ENCODE results near the gene FGGY.
"Not testable (repeated sequence)": the region's sequence is repeated elsewhere in the genome, so short reads cannot be mapped to it uniquely, and the experiment has no call there.

Gene FGGY

DNA sequence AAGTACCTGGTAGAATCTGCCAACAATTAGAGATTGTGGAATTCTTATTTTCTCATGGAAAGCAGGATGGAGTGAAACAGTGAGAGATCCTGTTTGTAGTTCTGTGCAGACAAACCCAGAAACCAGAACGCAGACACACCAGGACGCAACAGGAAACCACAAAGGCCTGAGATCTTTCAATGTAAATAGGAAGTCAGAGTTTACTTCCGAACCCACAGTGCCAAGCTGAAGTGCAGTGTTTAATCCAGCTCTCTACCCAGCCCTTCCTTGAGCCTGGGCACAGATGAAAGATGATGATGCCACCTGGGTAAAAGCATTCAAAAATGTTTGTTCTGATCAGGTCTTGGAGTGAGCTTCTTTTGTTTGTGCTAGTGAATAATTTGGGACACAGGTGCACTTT, 273.6 kb downstream of the FGGY start:
- Histone ChIP-seq H3K9me3 (ENCODE audit: control insufficient read depth in 1 of 2, low read length in 2 of 2) (peaks cover 4 to 6% of the 10 kb centered on the region in 2 donors), H3K27me3 (ENCODE audit: control insufficient read depth in 1 of 2, insufficient read depth in 2 of 2, low read length in 2 of 2) (no peaks in the 10 kb centered on the region), H3K36me3 (ENCODE audit: control insufficient read depth in 1 of 2, insufficient read depth in 2 of 2, low read length in 2 of 2) (peaks cover 0 to 2% of the 10 kb centered on the region in 2 donors), H3K27ac (ENCODE audit: low read depth, low read length) (no peak overlapping the region), H3K4me1 (ENCODE audit: control insufficient read depth in 1 of 2, insufficient read depth in 2 of 2, low read length in 2 of 2) (peaks cover 5 to 16% of the 10 kb centered on the region in 2 donors), H3K4me3 (ENCODE audit: low read depth in 1 of 2, low read length in 2 of 2) (no peak overlapping the region), H3K9ac (ENCODE audit: low read depth in 1 of 2, low read length in 2 of 2) (no peak overlapping the region)

DNA sequence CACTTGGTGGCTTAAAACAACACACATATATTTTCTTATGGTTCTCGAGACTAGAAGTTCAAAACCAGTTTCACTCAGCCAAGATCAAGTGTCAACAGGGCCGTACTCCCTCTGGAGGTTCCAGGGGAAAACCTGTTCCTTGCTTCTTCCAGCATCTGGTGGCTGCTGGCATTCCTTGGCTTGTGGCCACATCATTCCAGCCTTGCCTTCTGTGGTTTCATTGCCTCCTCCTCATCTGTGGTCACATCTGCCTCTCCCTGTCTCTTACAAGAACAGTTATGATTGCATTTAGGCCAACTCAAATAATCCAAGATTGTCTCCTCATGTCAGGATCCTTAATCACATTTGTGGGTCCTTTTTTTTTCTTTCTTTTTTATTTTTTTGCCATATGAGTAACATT, 277.2 kb downstream of the FGGY start:
- Histone ChIP-seq H3K9ac (ENCODE audit: low read depth in 1 of 2, low read length in 2 of 2) (no peak overlapping the region), H3K4me3 (ENCODE audit: low read depth in 1 of 2, low read length in 2 of 2) (no peak overlapping the region), H3K27me3 (ENCODE audit: control insufficient read depth in 1 of 2, insufficient read depth in 2 of 2, low read length in 2 of 2) (no peaks in the 10 kb centered on the region), H3K27ac (ENCODE audit: low read depth, low read length) (no peak overlapping the region), H3K36me3 (ENCODE audit: control insufficient read depth in 1 of 2, insufficient read depth in 2 of 2, low read length in 2 of 2) (peaks cover 0 to 2% of the 10 kb centered on the region in 2 donors), H3K9me3 (ENCODE audit: control insufficient read depth in 1 of 2, low read length in 2 of 2) (peaks cover 4 to 6% of the 10 kb centered on the region in 2 donors), H3K4me1 (ENCODE audit: control insufficient read depth in 1 of 2, insufficient read depth in 2 of 2, low read length in 2 of 2) (peaks cover 5 to 16% of the 10 kb centered on the region in 2 donors)

DNA sequence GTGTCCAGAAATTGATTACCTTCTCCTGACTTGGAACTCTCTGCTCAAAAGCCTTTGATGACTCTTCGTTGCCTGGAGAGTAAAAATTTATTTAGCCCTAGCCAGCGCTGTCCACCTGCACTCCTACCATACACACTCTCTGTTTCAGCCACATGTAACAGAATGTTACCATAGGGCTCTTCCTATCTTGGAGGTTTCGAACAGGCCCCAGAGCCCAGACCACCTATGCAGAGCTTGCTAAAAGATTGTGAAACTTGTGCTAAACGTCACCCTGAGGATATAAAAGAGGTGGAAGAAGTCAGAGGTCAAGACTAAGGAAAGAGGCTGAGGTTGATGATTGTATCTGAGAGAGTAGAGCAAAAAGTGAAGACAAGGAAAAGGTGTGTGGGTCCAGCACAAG, 280.9 kb downstream of the FGGY start:
- peaks cover 0 to 2% of the 10 kb centered on the region in 2 donors for H3K36me3 ChIP-seq (ENCODE audit: control insufficient read depth in 1 of 2, insufficient read depth in 2 of 2, low read length in 2 of 2)
- no peak overlapping the region for H3K27ac ChIP-seq (ENCODE audit: low read depth, low read length)
- no peak overlapping the region for H3K4me3 ChIP-seq (ENCODE audit: low read depth in 1 of 2, low read length in 2 of 2)
- no peak overlapping the region for H3K9ac ChIP-seq (ENCODE audit: low read depth in 1 of 2, low read length in 2 of 2)
- H3K9me3 ChIP-seq (ENCODE audit: control insufficient read depth in 1 of 2, low read length in 2 of 2): peaks cover 4 to 6% of the 10 kb centered on the region in 2 donors
- no peaks in the 10 kb centered on the region for H3K27me3 ChIP-seq (ENCODE audit: control insufficient read depth in 1 of 2, insufficient read depth in 2 of 2, low read length in 2 of 2)
- no peaks in the 10 kb centered on the region for H3K4me1 ChIP-seq (ENCODE audit: control insufficient read depth in 1 of 2, insufficient read depth in 2 of 2, low read length in 2 of 2)

DNA sequence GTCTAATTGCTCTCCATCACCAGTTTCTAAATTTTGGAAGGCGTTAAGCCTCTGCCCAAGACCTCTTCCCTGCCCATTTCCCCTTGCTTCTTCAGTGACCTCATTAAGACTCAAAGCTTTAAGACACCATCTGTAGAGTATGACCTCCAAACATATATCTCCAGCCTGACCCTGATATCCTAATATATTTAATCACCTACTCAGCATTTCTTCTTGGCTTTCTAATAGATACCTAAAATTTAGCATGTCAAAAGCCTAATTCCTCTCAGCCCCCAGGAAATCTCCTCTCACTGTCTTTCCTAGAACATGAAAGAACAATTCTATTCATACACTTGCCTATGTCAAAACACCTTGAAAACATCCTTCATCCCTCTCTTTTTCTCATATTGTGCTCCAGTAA, 282.3 kb downstream of the FGGY start:
- no peaks in the 10 kb centered on the region for H3K36me3 ChIP-seq (ENCODE audit: control insufficient read depth in 1 of 2, insufficient read depth in 2 of 2, low read length in 2 of 2)
- H3K9ac ChIP-seq (ENCODE audit: low read depth in 1 of 2, low read length in 2 of 2): no peak overlapping the region
- H3K27me3 ChIP-seq (ENCODE audit: control insufficient read depth in 1 of 2, insufficient read depth in 2 of 2, low read length in 2 of 2): no peaks in the 10 kb centered on the region
- H3K9me3 ChIP-seq (ENCODE audit: control insufficient read depth in 1 of 2, low read length in 2 of 2): peaks cover under 1% of the 10 kb centered on the region in 2 donors
- H3K4me3 ChIP-seq (ENCODE audit: low read depth in 1 of 2, low read length in 2 of 2): no peak overlapping the region
- H3K27ac ChIP-seq (ENCODE audit: low read depth, low read length): no peak overlapping the region
- no peaks in the 10 kb centered on the region for H3K4me1 ChIP-seq (ENCODE audit: control insufficient read depth in 1 of 2, insufficient read depth in 2 of 2, low read length in 2 of 2)

GRCh38 chr1:59580257-59580656, 283.4 kb downstream of the FGGY start:
- Histone ChIP-seq H3K9me3 (ENCODE audit: control insufficient read depth in 1 of 2, low read length in 2 of 2) (no peaks in the 10 kb centered on the region), H3K9ac (ENCODE audit: low read depth in 1 of 2, low read length in 2 of 2) (no peak overlapping the region), H3K27ac (ENCODE audit: low read depth, low read length) (no peak overlapping the region), H3K27me3 (ENCODE audit: control insufficient read depth in 1 of 2, insufficient read depth in 2 of 2, low read length in 2 of 2) (no peaks in the 10 kb centered on the region), H3K36me3 (ENCODE audit: control insufficient read depth in 1 of 2, insufficient read depth in 2 of 2, low read length in 2 of 2) (no peaks in the 10 kb centered on the region), H3K4me3 (ENCODE audit: low read depth in 1 of 2, low read length in 2 of 2) (no peak overlapping the region), H3K4me1 (ENCODE audit: control insufficient read depth in 1 of 2, insufficient read depth in 2 of 2, low read length in 2 of 2) (no peaks in the 10 kb centered on the region)

DNA sequence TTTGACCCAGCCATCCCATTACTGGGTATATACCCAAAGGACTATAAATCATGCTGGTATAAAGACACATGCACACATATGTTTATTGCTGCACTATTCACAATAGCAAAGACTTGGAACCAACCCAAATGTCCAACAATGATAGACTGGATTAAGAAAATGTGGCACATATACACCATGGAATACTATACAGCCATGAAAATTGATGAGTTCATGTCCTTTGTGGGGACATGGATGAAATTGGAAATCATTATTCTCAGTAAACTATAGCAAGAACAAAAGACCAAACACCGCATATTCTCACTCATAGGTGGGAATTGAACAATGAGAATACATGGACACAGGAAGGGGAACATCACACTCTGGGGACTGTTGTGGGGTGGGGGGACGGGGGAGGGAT, 295.5 kb downstream of the FGGY start:
- H3K9ac ChIP-seq (ENCODE audit: low read depth in 1 of 2, low read length in 2 of 2); H3K9me3 ChIP-seq (ENCODE audit: control insufficient read depth in 1 of 2, low read length in 2 of 2); H3K27ac ChIP-seq (ENCODE audit: low read depth, low read length); H3K27me3 ChIP-seq (ENCODE audit: control insufficient read depth in 1 of 2, insufficient read depth in 2 of 2, low read length in 2 of 2); H3K36me3 ChIP-seq (ENCODE audit: control insufficient read depth in 1 of 2, insufficient read depth in 2 of 2, low read length in 2 of 2); H3K4me3 ChIP-seq (ENCODE audit: low read depth in 1 of 2, low read length in 2 of 2): not testable (repeated sequence)
- H3K4me1 ChIP-seq (ENCODE audit: control insufficient read depth in 1 of 2, insufficient read depth in 2 of 2, low read length in 2 of 2): peaks cover 19 to 22% of the 10 kb centered on the region in 2 donors

- no peaks in the 10 kb centered on the region for H3K9me3 ChIP-seq (ENCODE audit: control insufficient read depth in 1 of 2, low read length in 2 of 2)
- no peak overlapping the region for H3K27ac ChIP-seq (ENCODE audit: low read depth, low read length)
- no peak overlapping the region for H3K4me3 ChIP-seq (ENCODE audit: low read depth in 1 of 2, low read length in 2 of 2)
- no peaks in the 10 kb centered on the region for H3K27me3 ChIP-seq (ENCODE audit: control insufficient read depth in 1 of 2, insufficient read depth in 2 of 2, low read length in 2 of 2)
- no peak overlapping the region for H3K9ac ChIP-seq (ENCODE audit: low read depth in 1 of 2, low read length in 2 of 2)
- H3K4me1 ChIP-seq (ENCODE audit: control insufficient read depth in 1 of 2, insufficient read depth in 2 of 2, low read length in 2 of 2): peaks cover 19 to 22% of the 10 kb centered on the region in 2 donors
- no peaks in the 10 kb centered on the region for H3K36me3 ChIP-seq (ENCODE audit: control insufficient read depth in 1 of 2, insufficient read depth in 2 of 2, low read length in 2 of 2)
These were observed 296.0 kb downstream of the FGGY start for GRCh38 chr1:59592924-59593323.

DNA sequence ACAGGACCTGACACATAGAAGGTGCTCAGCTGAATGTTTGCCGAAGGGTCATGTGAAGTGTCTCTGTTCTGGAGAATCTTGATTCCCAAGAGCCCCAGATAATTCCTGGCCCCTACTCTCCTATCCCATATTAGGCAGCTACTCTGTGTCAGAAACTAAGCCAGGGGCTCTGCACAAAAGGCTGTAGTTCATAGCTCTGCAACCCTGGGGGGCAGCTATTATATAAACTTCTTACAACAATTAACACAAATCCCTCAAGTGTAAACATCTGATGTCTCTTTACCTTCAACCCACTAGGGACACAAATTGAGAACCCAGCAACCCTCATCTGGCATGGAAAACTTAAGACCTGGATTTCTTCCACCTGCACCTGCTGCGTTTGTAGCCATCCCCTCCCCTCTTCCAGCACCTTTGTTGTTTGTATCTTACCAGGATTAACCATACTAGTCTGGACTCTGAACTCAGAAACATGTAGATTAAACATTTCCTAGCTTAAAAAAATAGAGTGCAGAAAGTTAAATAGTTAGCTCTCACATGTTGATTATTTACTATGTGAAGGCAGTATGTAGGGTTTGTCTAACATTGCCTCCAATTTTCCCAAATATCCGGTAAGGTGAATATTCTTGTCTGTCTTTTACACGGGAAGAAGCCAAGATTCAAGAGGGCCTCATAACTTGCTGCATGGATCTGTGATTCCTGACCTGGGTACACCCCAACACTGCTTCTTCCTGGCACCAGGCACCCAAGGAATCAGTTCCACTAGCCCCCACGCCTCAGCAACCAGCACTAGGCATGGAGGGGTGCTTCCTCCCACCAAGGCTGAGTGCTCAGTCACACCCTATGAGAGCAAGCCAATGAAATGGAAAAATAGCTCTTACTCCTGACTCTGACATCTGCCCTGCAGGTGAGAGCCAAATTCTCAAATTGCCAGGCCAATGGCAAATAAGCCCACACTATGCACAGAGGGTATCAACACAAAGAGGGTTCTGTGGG, 297.2 kb downstream of the FGGY start:
- Histone ChIP-seq H3K36me3 (ENCODE audit: control insufficient read depth in 1 of 2, insufficient read depth in 2 of 2, low read length in 2 of 2) (no peaks in the 10 kb centered on the region), H3K4me1 (ENCODE audit: control insufficient read depth in 1 of 2, insufficient read depth in 2 of 2, low read length in 2 of 2) (peaks cover 19 to 22% of the 10 kb centered on the region in 2 donors), H3K27me3 (ENCODE audit: control insufficient read depth in 1 of 2, insufficient read depth in 2 of 2, low read length in 2 of 2) (no peaks in the 10 kb centered on the region), H3K27ac (ENCODE audit: low read depth, low read length) (no peak overlapping the region), H3K9ac (ENCODE audit: low read depth in 1 of 2, low read length in 2 of 2) (no peak overlapping the region), H3K4me3 (ENCODE audit: low read depth in 1 of 2, low read length in 2 of 2) (no peak overlapping the region), H3K9me3 (ENCODE audit: control insufficient read depth in 1 of 2, low read length in 2 of 2) (no peaks in the 10 kb centered on the region)

DNA sequence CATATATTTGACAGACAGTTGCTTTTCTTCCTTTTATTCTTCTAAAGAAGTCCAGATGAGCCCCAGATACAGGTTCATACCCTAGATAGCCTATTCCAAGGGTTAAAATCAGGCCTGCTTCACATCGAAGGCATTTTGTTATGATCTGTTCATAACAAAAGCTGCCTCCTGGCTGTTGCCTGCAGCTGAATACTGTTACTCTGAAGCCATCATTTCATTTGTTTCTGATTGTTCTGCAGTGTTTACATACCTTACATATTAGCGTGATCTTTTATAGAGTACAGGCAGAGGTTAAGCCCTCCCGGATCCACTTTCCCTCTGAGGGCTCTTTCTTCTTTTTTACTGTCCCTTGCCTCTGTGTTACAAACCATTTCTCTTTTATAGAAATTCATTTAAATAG, 298.9 kb downstream of the FGGY start:
- no peaks in the 10 kb centered on the region for H3K9me3 ChIP-seq (ENCODE audit: control insufficient read depth in 1 of 2, low read length in 2 of 2)
- no peak overlapping the region for H3K9ac ChIP-seq (ENCODE audit: low read depth in 1 of 2, low read length in 2 of 2)
- H3K27me3 ChIP-seq (ENCODE audit: control insufficient read depth in 1 of 2, insufficient read depth in 2 of 2, low read length in 2 of 2): no peaks in the 10 kb centered on the region
- no peak overlapping the region for H3K27ac ChIP-seq (ENCODE audit: low read depth, low read length)
- H3K4me3 ChIP-seq (ENCODE audit: low read depth in 1 of 2, low read length in 2 of 2): no peak overlapping the region
- peaks cover 19 to 22% of the 10 kb centered on the region in 2 donors for H3K4me1 ChIP-seq (ENCODE audit: control insufficient read depth in 1 of 2, insufficient read depth in 2 of 2, low read length in 2 of 2)
- H3K36me3 ChIP-seq (ENCODE audit: control insufficient read depth in 1 of 2, insufficient read depth in 2 of 2, low read length in 2 of 2): no peaks in the 10 kb centered on the region

DNA sequence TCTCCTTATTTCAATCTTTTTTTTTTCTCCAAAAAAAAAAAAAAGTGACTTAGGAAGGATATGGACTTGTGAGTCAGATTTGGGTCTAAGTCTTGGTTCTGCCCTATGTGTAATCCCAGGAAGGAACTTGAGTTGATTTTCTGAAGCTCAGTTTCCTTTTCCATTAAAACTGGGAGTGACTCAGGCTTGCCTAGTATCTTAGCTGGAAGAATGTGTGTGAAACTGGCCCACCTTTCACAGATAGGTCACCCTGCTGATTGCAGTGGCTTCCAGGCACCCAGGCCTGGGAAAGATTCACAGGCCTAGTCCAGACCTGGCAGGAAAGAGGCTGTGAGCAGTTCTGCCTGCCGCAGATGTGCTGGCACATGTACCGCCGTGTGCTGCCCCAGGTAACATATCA, 299.5 kb downstream of the FGGY start:
- H3K9ac ChIP-seq (ENCODE audit: low read depth in 1 of 2, low read length in 2 of 2): no peak overlapping the region
- H3K27me3 ChIP-seq (ENCODE audit: control insufficient read depth in 1 of 2, insufficient read depth in 2 of 2, low read length in 2 of 2): no peaks in the 10 kb centered on the region
- H3K36me3 ChIP-seq (ENCODE audit: control insufficient read depth in 1 of 2, insufficient read depth in 2 of 2, low read length in 2 of 2): no peaks in the 10 kb centered on the region
- no peak overlapping the region for H3K4me3 ChIP-seq (ENCODE audit: low read depth in 1 of 2, low read length in 2 of 2)
- peak overlapping the region; percentile 10 for H3K27ac ChIP-seq (ENCODE audit: low read depth, low read length)
- peaks cover 19 to 22% of the 10 kb centered on the region in 2 donors for H3K4me1 ChIP-seq (ENCODE audit: control insufficient read depth in 1 of 2, insufficient read depth in 2 of 2, low read length in 2 of 2)
- H3K9me3 ChIP-seq (ENCODE audit: control insufficient read depth in 1 of 2, low read length in 2 of 2): no peaks in the 10 kb centered on the region
